Prostate gland (tissue), 2 donors: Measurements from ENCODE around the gene SLC8A3. TPM values are rescaled to one million over a fixed set of nuclear protein-coding genes. Genes with fewer than 3 reads are reported as not detected.

Experiments
- DNase-seq: peaks from one replicate; pipeline ENCODE4 v3.0.0-alpha.2; 2019; ENCODE audit warnings: low spot score
- H3K27ac ChIP-seq, 2 donors: fragments of 200-600 bp; sonication (generic); 2 replicates each; pipeline ENCODE4 v1.5.1; 2017 to 2019
- H3K27me3 ChIP-seq: fragments of 200-600 bp; sonication (generic); replicated peaks from 2 replicates; pipeline ENCODE4 v1.5.1; 2019; ENCODE audit not compliant: insufficient read depth
- H3K36me3 ChIP-seq, 2 donors: fragments of 200-600 bp; sonication (generic); 1 replicate in 1 of 2; 2 replicates in 1 of 2; pipeline versions ENCODE4 v1.5.1 to v1.8.1; 2017 to 2019
- H3K4me1 ChIP-seq: fragments of 200-600 bp; sonication (generic); replicated peaks from 2 replicates; pipeline ENCODE4 v1.5.1; 2019
- H3K4me3 ChIP-seq, 2 donors: fragments of 200-600 bp; sonication (generic); 2 replicates each; pipeline ENCODE4 v1.5.1; 2017 to 2019
- H3K9me3 ChIP-seq: fragments of 200-600 bp; sonication (generic); 2 replicates; pipeline ENCODE4 v1.5.1; 2017
- CTCF ChIP-seq, 4 experiments: fragments of 200-600 bp in 2 of 4; fragments of 450-650 bp in 2 of 4; sonication (generic) in 2 of 4; IDR thresholded peaks; 1 replicate in 3 of 4; 2 replicates in 1 of 4; pipeline ENCODE4 v1.5.1; 2016 to 2019; ENCODE audit warnings: antibody characterized with exemption in 4 of 4, mild to moderate bottlenecking in 2 of 4, moderate library complexity in 2 of 4
- POLR2A ChIP-seq: fragments of 450-650 bp; IDR thresholded peaks from one replicate; pipeline ENCODE4 v1.6.1; 2016; ENCODE audit warnings: antibody characterized with exemption, mild to moderate bottlenecking
- POLR2AphosphoS5 ChIP-seq: sonication (generic); formaldehyde crosslinking; IDR thresholded peaks from one replicate; pipeline ENCODE4 v1.6.1; 2017; ENCODE audit warnings: antibody characterized with exemption
- WGBS: methylation state at CpG from one replicate; pipeline ENCODE4 v1.1.5; 2018; 5-methylcytosine and 5-hydroxymethylcytosine counted together
- intact Hi-C: fragments of 100-400 bp; cut with DNase I; formaldehyde crosslinking; loops from one replicate; pipeline ENCODE4 v1.14.2; 2022
- total RNA-seq, 2 donors: library from RNA; depleted of rRNA; stranded (reverse); fragments of >200 nt; gene quantifications; one replicate each; pipeline ENCODE4 v1.1.0, GENCODE V29; 2016

Gene SLC8A3
- total RNA-seq, 2 donors from 2014 or later = 0.62 to 0.77 TPM

GRCh38 chr14:70143306-70143705, 45.4 kb downstream of the SLC8A3 start:
- no peak for DNase-seq
- H3K4me3 ChIP-seq = no peak overlapping the region
- H3K27me3 ChIP-seq = no peaks in the 10 kb centered on the region
- 82% methylated on average over 5 of the region's 5 CpGs for WGBS
- no peaks in the 10 kb centered on the region for H3K9me3 ChIP-seq
- TF ChIP-seq CTCF (IDR thresholded peaks at IDR 0.05) (no peak), POLR2AphosphoS5 (no peak), POLR2A (no peak)
- no peaks in the 10 kb centered on the region for H3K36me3 ChIP-seq
- no peak overlapping the region for H3K27ac ChIP-seq
- intact Hi-C loops = no loop called here
- H3K4me1 ChIP-seq = no peaks in the 10 kb centered on the region

- 83% methylated on average over 1 of the region's 1 CpG for WGBS
- Histone ChIP-seq H3K27me3 (no peaks in the 10 kb centered on the region), H3K36me3 (no peaks in the 10 kb centered on the region), H3K4me1 (no peaks in the 10 kb centered on the region), H3K27ac (no peak overlapping the region), H3K9me3 (no peaks in the 10 kb centered on the region), H3K4me3 (no peak overlapping the region)
- intact Hi-C loops = no loop called here
- DNase-seq = no peak
- TF ChIP-seq POLR2AphosphoS5 (no peak), CTCF (IDR thresholded peaks at IDR 0.05) (no peak), POLR2A (no peak)
Observed at GRCh38 chr14:70140614-70141013, 48.1 kb downstream of the SLC8A3 start.

- WGBS = 91% methylated on average over 5 of the region's 5 CpGs
- intact Hi-C loops = no loop called here
- no peaks in the 10 kb centered on the region for H3K36me3 ChIP-seq
Observed at GRCh38 chr14:70139384-70139783, 49.4 kb downstream of the SLC8A3 start.

GRCh38 chr14:70137788-70138187, 51.0 kb downstream of the SLC8A3 start:
- no peaks in the 10 kb centered on the region for H3K4me1 ChIP-seq
- WGBS = 73% methylated on average over 3 of the region's 3 CpGs
- H3K9me3 ChIP-seq = no peaks in the 10 kb centered on the region
- intact Hi-C loops = no loop called here
- DNase-seq = no peak
- H3K36me3 ChIP-seq = no peaks in the 10 kb centered on the region
- TF ChIP-seq POLR2A = no peak
- no peak for TF ChIP-seq CTCF (IDR thresholded peaks at IDR 0.05)
- TF ChIP-seq POLR2AphosphoS5 = no peak
- no peaks in the 10 kb centered on the region for H3K27me3 ChIP-seq
- H3K27ac ChIP-seq = no peak overlapping the region
- no peak overlapping the region for H3K4me3 ChIP-seq

More at GRCh38 chr14:70139384-70139783, 49.4 kb downstream of the SLC8A3 start:
- Histone ChIP-seq H3K9me3 (no peaks in the 10 kb centered on the region), H3K4me1 (no peaks in the 10 kb centered on the region), H3K4me3 (no peak overlapping the region), H3K27me3 (no peaks in the 10 kb centered on the region), H3K27ac (no peak overlapping the region)
- TF ChIP-seq POLR2AphosphoS5 (no peak), CTCF (IDR thresholded peaks at IDR 0.05) (no peak), POLR2A (no peak)
- DNase-seq = no peak

GRCh38 chr14:70133461-70133860, 55.3 kb downstream of the SLC8A3 start:
- intact Hi-C loops = no loop called here
- TF ChIP-seq POLR2A (no peak), POLR2AphosphoS5 (no peak), CTCF (IDR thresholded peaks at IDR 0.05) (no peak)

More at GRCh38 chr14:70133461-70133860, 55.3 kb downstream of the SLC8A3 start:
- no peak overlapping the region for H3K4me3 ChIP-seq
- 89% methylated on average over 2 of the region's 2 CpGs for WGBS
- H3K4me1 ChIP-seq = no peaks in the 10 kb centered on the region
- H3K36me3 ChIP-seq = no peaks in the 10 kb centered on the region
- H3K9me3 ChIP-seq = no peaks in the 10 kb centered on the region
- peaks cover 3% of the 10 kb centered on the region for H3K27me3 ChIP-seq
- no peak for DNase-seq
- H3K27ac ChIP-seq = no peak overlapping the region
